Measurements from ENCODE around the gene GLS. TPM values are rescaled to one million over a fixed set of nuclear protein-coding genes. Genes with fewer than 3 reads are reported as not detected.

GLS gene
- total RNA-seq, 2 experiments from 2014 or later: 213 to 223 TPM

GRCh38 chr2:190909680-190910079 is 29.1 kb downstream of the GLS start:
- POLR2A ChIA-PET: interaction anchor here (1.2 kb wide), 1 partner anchor 17 kb away, joined by 3 read pairs; no protein-coding TSS in a partner anchor
- CTCF ChIA-PET: no interaction called here

GRCh38 chr2:190910341-190911136 is 29.9 kb downstream of the GLS start:
- ChIA-PET POLR2A (interaction anchor here (0.7 to 1.2 kb wide), 2 partner anchors 18 to 25 kb away, joined by 3 to 5 read pairs; no protein-coding TSS in a partner anchor), CTCF (interaction anchor here (1.5 kb wide), 1 partner anchor 66 kb away, joined by 4 read pairs; no protein-coding TSS in a partner anchor)

DNA sequence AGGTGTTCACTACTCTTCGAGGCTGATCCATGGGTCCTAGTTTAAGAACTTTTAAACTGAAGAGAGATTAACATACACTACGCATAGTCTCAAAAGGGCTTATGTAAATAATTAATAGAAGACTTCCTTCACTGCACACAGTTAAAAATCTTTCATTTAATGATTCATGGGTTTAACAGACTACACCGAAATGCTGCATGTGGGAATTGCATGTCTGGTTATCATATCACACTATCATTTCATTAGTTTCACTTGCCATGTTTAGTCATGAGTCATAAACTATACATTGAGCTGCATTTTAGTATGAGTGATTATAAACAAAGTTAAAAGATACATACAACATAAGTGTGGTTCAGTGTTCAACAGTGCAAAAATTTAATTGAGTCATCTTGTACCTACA is 31.2 kb downstream of the GLS start:
- CTCF ChIA-PET: interaction anchor here (1.5 kb wide), 1 partner anchor 67 kb away, joined by 4 read pairs; no protein-coding TSS in a partner anchor

GRCh38 chr2:190912726-190913125 is 32.1 kb downstream of the GLS start:
- CTCF ChIA-PET: no interaction called here
- POLR2A ChIA-PET: no interaction called here

More for the DNA sequence above, 31.2 kb downstream of the GLS start:
- POLR2A ChIA-PET: interaction anchor here (1.2 kb wide), 1 partner anchor 30 kb away, joined by 4 read pairs; no protein-coding TSS in a partner anchor

- ChIA-PET CTCF (no interaction called here), POLR2A (no interaction called here)
Observed at GRCh38 chr2:190913725-190914124, 33.1 kb downstream of the GLS start.

GRCh38 chr2:190916829-190917228 is 36.2 kb downstream of the GLS start:
- ChIA-PET POLR2A (no interaction called here), CTCF (no interaction called here)

DNA sequence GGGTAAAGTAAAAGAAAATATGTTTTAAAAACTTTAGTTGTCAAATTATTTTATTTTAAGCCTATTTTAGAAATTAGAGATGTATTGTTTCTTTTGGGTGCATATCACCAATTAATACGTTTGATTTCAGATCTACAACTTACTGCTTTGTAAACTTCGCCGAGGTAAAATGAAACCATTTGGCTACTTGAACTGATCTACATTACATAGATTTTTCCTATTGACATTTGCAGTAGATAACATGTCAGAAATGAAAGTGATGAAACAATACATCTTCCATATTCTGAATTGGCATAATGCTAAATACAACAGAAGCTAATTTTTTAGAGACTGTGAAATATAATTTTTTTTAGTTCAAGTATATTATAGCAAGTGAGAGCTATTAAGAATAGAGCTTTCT is 39.5 kb downstream of the GLS start:
- ChIA-PET POLR2A (interaction anchor here (0.5 kb wide), 1 partner anchor 40 kb away, joined by 6 read pairs; no protein-coding TSS in a partner anchor), CTCF (no interaction called here)

DNA sequence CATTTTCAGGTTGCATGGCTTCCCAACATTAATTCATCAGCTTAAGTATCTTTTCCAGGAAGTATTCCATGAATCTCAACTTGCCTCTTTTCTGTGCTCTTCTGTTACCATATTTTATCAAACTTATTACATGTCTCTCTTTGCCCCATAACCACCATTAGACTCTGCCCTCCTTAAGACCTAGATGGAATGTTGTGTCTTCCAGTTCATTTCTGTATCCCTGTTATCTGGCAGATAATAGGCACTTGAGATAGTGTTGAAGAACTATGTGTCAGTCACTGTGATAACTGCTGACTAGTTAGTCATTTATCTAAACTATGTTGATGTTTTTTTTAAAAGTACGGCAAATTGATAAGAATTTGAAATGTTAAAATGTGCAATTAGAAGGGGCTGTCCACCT is 41.8 kb downstream of the GLS start:
- ChIA-PET CTCF (no interaction called here), POLR2A (no interaction called here)

- ChIA-PET CTCF (no interaction called here), POLR2A (no interaction called here)
Observed at GRCh38 chr2:190927301-190927700, 46.7 kb downstream of the GLS start.

GRCh38 chr2:190929919-190930318 is 49.3 kb downstream of the GLS start:
- ChIA-PET POLR2A (no interaction called here), CTCF (no interaction called here)

GRCh38 chr2:190930411-190930810 is 49.8 kb downstream of the GLS start:
- ChIA-PET CTCF (no interaction called here), POLR2A (no interaction called here)

GRCh38 chr2:190932514-190932913 is 51.9 kb downstream of the GLS start:
- CTCF ChIA-PET: interaction anchor here (0.6 to 1.5 kb wide), 2 partner anchors 82 to 117 kb away, joined by 3 read pairs; no protein-coding TSS in a partner anchor
- POLR2A ChIA-PET: no interaction called here

- POLR2A ChIA-PET: no interaction called here
- CTCF ChIA-PET: interaction anchor here (1.5 kb wide), 1 partner anchor 83 kb away, joined by 3 read pairs; no protein-coding TSS in a partner anchor
Observed at GRCh38 chr2:190933361-190933760, 52.7 kb downstream of the GLS start.

GRCh38 chr2:190935054-190935453 is 54.4 kb downstream of the GLS start:
- POLR2A ChIA-PET: no interaction called here
- CTCF ChIA-PET: no interaction called here

- POLR2A ChIA-PET: no interaction called here
- CTCF ChIA-PET: no interaction called here
Observed at GRCh38 chr2:190938771-190939335, 58.2 kb downstream of the GLS start.

DNA sequence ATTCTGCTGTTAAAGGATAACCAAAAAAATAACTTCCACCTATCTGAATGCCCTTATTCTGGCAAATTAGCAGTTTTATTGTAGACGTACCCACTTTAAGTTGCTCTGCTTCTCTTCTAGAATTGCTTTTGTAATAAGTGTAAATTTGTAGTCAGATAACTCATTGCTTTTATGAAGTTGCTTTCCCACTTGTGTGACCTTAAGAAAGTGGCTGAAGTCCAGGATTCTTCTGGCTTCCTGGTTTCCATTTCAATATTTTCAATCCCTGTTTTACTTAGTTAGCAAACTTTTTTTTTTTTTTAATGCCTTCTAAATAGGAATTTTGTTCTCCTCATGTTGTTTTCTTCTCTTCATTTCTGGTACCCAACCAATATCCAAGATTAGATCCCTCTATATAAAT is 59.8 kb downstream of the GLS start:
- CTCF ChIA-PET: no interaction called here
- POLR2A ChIA-PET: no interaction called here

- ChIA-PET POLR2A (no interaction called here), CTCF (no interaction called here)
Observed at GRCh38 chr2:190941571-190941970, 61.0 kb downstream of the GLS start.

DNA sequence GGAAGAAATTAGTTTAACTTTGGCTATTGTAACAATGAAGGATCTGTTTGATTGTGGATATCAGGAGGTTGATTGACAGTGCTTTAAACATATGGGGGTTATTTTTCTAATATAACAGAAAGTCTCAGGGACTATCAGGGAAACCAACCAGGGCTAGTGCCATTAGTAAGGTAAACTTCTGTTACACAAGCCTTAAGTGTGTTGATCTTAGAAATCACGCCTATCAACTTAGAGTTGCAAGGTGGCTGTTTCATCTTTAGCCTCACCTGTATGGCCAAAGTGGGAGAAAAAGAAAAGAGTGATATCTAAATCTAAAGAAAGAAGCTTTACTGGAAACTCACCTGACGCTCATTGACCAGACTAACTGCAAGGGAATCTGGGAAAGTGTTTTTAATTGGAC is 62.1 kb downstream of the GLS start:
- ChIA-PET CTCF (no interaction called here), POLR2A (no interaction called here)

GRCh38 chr2:190943706-190944105 is 63.1 kb downstream of the GLS start:
- ChIA-PET POLR2A (no interaction called here), CTCF (no interaction called here)

DNA sequence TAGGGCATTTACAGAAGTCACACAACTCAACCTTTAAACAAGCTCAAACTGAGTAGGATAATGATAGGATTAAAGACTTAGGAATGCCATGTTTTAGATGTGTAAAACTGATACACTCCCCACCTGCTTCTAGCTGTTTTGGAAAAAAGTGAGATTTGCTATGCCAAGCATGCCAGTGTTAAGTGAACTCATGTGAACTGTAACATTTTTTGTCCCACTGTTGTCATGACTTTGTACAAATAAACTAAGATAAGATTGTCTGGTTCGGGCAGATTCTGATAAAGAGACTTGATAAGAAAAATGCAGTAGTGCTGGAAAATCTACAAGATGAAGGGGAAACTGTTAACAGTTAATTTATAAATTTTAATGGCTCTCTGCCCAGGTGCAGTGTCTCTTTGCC is 66.5 kb downstream of the GLS start:
- CTCF ChIA-PET: interaction anchor here (0.6 to 1.2 kb wide), 3 partner anchors 9 to 165 kb away, joined by 3 read pairs; no protein-coding TSS in a partner anchor
- POLR2A ChIA-PET: interaction anchor here (0.6 kb wide), 1 partner anchor 99 kb away, joined by 4 read pairs; no protein-coding TSS in a partner anchor

DNA sequence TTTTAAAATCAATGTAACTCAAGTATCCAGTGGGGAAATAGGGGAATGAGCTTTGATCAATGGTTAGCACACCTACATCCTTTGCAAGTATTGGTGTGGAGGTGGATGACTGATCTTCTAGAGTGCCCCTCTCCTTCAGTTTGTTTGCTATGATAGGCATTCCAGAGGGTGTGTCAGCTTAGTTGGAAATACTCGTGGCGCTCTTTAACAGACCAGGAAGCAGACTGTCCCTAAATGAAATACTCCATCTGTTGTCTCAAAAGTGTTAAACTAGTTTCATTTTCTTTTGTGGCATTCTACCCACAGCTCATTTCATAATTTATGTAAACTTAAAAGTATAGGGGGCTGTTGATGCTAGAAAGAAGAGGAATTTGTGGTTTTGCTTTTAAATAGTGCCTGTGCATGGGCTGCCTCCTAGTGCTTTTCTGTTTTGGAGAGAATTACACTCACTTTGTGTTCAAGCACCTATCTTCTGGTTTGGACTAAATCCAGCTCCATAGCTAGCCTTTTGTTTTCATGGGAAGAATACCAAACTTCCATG is 67.2 kb downstream of the GLS start:
- CTCF ChIA-PET: interaction anchor here (0.6 to 1.2 kb wide), 4 partner anchors 10 to 165 kb away, joined by 3 read pairs; no protein-coding TSS in a partner anchor
- POLR2A ChIA-PET: interaction anchor here (0.6 kb wide), 1 partner anchor 100 kb away, joined by 4 read pairs; no protein-coding TSS in a partner anchor
